Suprapubic skin (tissue), 4 donors: ENCODE results near the gene CEP120.
"Not testable (repeated sequence)": the region's sequence is repeated elsewhere in the genome, so short reads cannot be mapped to it uniquely, and the experiment has no call there.

Experiments used
- CTCF ChIP-seq, 2 donors: fragments of 200-600 bp in 1 of 2; fragments of 450-650 bp in 1 of 2; sonication (generic) in 1 of 2; IDR thresholded peaks; one replicate each; pipeline ENCODE4 v1.5.1; 2016 to 2019; ENCODE audit warnings: antibody characterized with exemption in 2 of 2, mild to moderate bottlenecking in 1 of 2, moderate library complexity in 1 of 2
- EP300 ChIP-seq: sonication (generic); formaldehyde crosslinking; IDR thresholded peaks from one replicate; pipeline ENCODE4 v1.6.1; 2017; ENCODE audit warnings: antibody characterized with exemption
- POLR2A ChIP-seq, 2 donors: fragments of 450-650 bp; IDR thresholded peaks; one replicate each; pipeline ENCODE4 v1.6.1; 2017; ENCODE audit warnings: antibody characterized with exemption in 2 of 2, mild to moderate bottlenecking in 2 of 2, moderate library complexity in 2 of 2
- POLR2AphosphoS5 ChIP-seq, 3 donors: sonication (generic); formaldehyde crosslinking; IDR thresholded peaks; one replicate each; pipeline ENCODE4 v1.6.1; 2017; ENCODE audit warnings: antibody characterized with exemption in 3 of 3

GRCh38 chr5:123401999-123402398, 21.2 kb downstream of the CEP120 start:
- TF ChIP-seq CTCF (IDR thresholded peaks at IDR 0.05); POLR2AphosphoS5 (IDR thresholded peaks at IDR 0.05); EP300; POLR2A (IDR thresholded peaks at IDR 0.05): not testable (repeated sequence)
